Keratinocyte (primary cell): ENCODE data around the gene KXD1. TPM values are rescaled to one million over a fixed set of nuclear protein-coding genes. Genes with fewer than 3 reads are reported as not detected.

ENCODE experiments used
- DNase-seq: peaks from one replicate; pipeline ENCODE4 v3.0.0-alpha.2; 2011; ENCODE audit warnings: low read depth, missing footprints, low spot score
- FAIRE-seq: peaks from 2 replicates; lab custom pipeline; 2011; peaks lifted over from hg19 to GRCh38; lab: Jason Lieb, UNC
- H2AFZ ChIP-seq: 2 replicates; pipeline ENCODE4 v1.6.0; 2012; ENCODE audit warnings: low read length, control low read depth, inconsistent platforms; ENCODE audit not compliant: control insufficient read depth
- H3K27ac ChIP-seq: 2 replicates; pipeline ENCODE4 v1.5.1; 2011; ENCODE audit warnings: low read length; ENCODE audit not compliant: control insufficient read depth, insufficient read depth
- H3K27me3 ChIP-seq: 3 replicates; pipeline ENCODE4 v1.6.0; 2011; ENCODE audit warnings: low read length; ENCODE audit not compliant: control insufficient read depth, insufficient read depth; ENCODE audit errors: extremely low read depth
- H3K36me3 ChIP-seq, 2 experiments: 2 replicates in 1 of 2; 3 replicates in 1 of 2; pipeline ENCODE4 v1.5.1; 2011; ENCODE audit warnings: low read length in 2 of 2, mild to moderate bottlenecking in 1 of 2; ENCODE audit not compliant: control insufficient read depth in 2 of 2, insufficient read depth in 2 of 2; ENCODE audit errors: extremely low read depth in 1 of 2
- H3K4me1 ChIP-seq: 3 replicates; pipeline ENCODE4 v1.5.1; 2011; ENCODE audit warnings: low read length; ENCODE audit not compliant: control insufficient read depth, insufficient read depth; ENCODE audit errors: extremely low read depth
- H3K4me2 ChIP-seq: 3 replicates; pipeline ENCODE4 v1.6.0; 2011; ENCODE audit warnings: low read depth, low read length; ENCODE audit not compliant: control insufficient read depth, insufficient read depth; ENCODE audit errors: extremely low read depth
- H3K4me3 ChIP-seq, 3 experiments: fragments of 200-600 bp in 1 of 3; sonication (generic) in 1 of 3; 2 replicates in 2 of 3; 3 replicates in 1 of 3; pipeline ENCODE4 v1.5.1; 2011 to 2016; ENCODE audit warnings: low read length in 3 of 3, mild to moderate bottlenecking in 3 of 3, control low read depth in 2 of 3, inconsistent platforms in 1 of 3, low read depth in 1 of 3, mixed read lengths in 1 of 3, mixed run types in 1 of 3, moderate library complexity in 1 of 3; ENCODE audit not compliant: control insufficient read depth in 2 of 3, insufficient read depth in 2 of 3; ENCODE audit errors: extremely low read depth in 1 of 3
- H3K79me2 ChIP-seq: 2 replicates; pipeline ENCODE4 v1.6.0; 2012; ENCODE audit warnings: low read length; ENCODE audit not compliant: control insufficient read depth, insufficient read depth
- H3K9ac ChIP-seq: 3 replicates; pipeline ENCODE4 v1.6.0; 2011; ENCODE audit warnings: low read length; ENCODE audit not compliant: control insufficient read depth, insufficient read depth; ENCODE audit errors: extremely low read depth
- H3K9me1 ChIP-seq: 3 replicates; pipeline ENCODE4 v1.6.0; 2011; ENCODE audit warnings: low read length; ENCODE audit not compliant: control insufficient read depth, insufficient read depth; ENCODE audit errors: extremely low read depth
- H3K9me3 ChIP-seq: 2 replicates; pipeline ENCODE4 v1.5.1; 2012; ENCODE audit warnings: low read depth, low read length; ENCODE audit not compliant: control insufficient read depth
- H4K20me1 ChIP-seq: 3 replicates; pipeline ENCODE4 v1.6.0; 2011; ENCODE audit warnings: low read length; ENCODE audit not compliant: control insufficient read depth, insufficient read depth; ENCODE audit errors: extremely low read depth
- CTCF ChIP-seq, 3 experiments: IDR thresholded peaks in 1 of 3; conservative IDR thresholded peaks in 1 of 3; optimal IDR thresholded peaks in 1 of 3; 2 replicates in 2 of 3; 3 replicates in 1 of 3; pipeline versions ENCODE3 to v1.5.1; 2011; ENCODE audit warnings: low read length in 3 of 3, mild to moderate bottlenecking in 3 of 3, moderate library complexity in 2 of 3, control low read depth in 1 of 3, inconsistent platforms in 1 of 3; ENCODE audit not compliant: insufficient read depth in 2 of 3; ENCODE audit errors: extremely low read depth in 1 of 3
- EZH2 ChIP-seq: IDR thresholded peaks from one replicate; pipeline ENCODE4 v1.6.1; 2012; ENCODE audit warnings: inconsistent platforms, mild to moderate bottlenecking, low read length, moderate library complexity
- dilution Hi-C: fragments of 300-500 bp; cut with MboI; formaldehyde crosslinking; loops from one replicate; pipeline ENCODE4 v1.7.0; 2020; ENCODE audit warnings: low sequenced_read_pairs; ENCODE audit not compliant: extremely low pct_ligation_motif_present
- polyA plus RNA-seq, 5 experiments: library from polyadenylated mRNA; depleted of rRNA in 3 of 5; stranded (reverse) in 3 of 5; stranded (forward) in 1 of 5; unstranded in 1 of 5; fragments of >200 nt; gene quantifications; 1 replicate in 1 of 5; 2 replicates in 3 of 5; 3 replicates in 1 of 5; pipeline versions ENCODE4 v1.2.1 to v1.2.3, GENCODE V29; 2011 to 2012; ENCODE audit warnings: missing spikeins in 2 of 5, low read depth in 1 of 5, low replicate concordance in 1 of 5

The KXD1 gene
- polyA plus RNA-seq, 1 donor (not counting 4 experiments of a cell fraction or from before 2014, with no cell fraction given) = 94.6 TPM

- Histone ChIP-seq H3K9ac (no peak overlapping the region), H4K20me1 (peaks cover 58% of the 10 kb centered on the region)
- no peak for FAIRE-seq
Measured at GRCh38 chr19:18510216-18510615, 47.5 kb upstream of the KXD1 start.

GRCh38 chr19:18513868-18514267 lies 43.8 kb upstream of the KXD1 start:
- Histone ChIP-seq H3K4me2 (no peak overlapping the region), H3K4me3 (no peak overlapping the region), H3K9me3 (no peaks in the 10 kb centered on the region), H3K9me1 (peaks cover 10% of the 10 kb centered on the region), H3K36me3 (peaks cover 3 to 13% of the 10 kb centered on the region in 2 experiments), H3K79me2 (peaks cover 93% of the 10 kb centered on the region), H3K9ac (no peak overlapping the region), H3K27me3 (no peaks in the 10 kb centered on the region), H2AFZ (no peak overlapping the region), H3K4me1 (peaks cover 16% of the 10 kb centered on the region), H4K20me1 (peaks cover 37% of the 10 kb centered on the region), H3K27ac (no peak overlapping the region)
- no peak for TF ChIP-seq CTCF (optimal IDR thresholded peaks at IDR 0.05 in 1 of 3, IDR thresholded peaks at IDR 0.05 in 1 of 3, conservative IDR thresholded peaks at IDR 0.05 in 1 of 3; ENCODE audit: extremely low read depth in 1 of 3, insufficient read depth in 2 of 3, low read length in 3 of 3)
- no peak for TF ChIP-seq EZH2
- no peak for FAIRE-seq
- dilution Hi-C loops = no loop called here
- no peak for DNase-seq

More at GRCh38 chr19:18510216-18510615, 47.5 kb upstream of the KXD1 start:
- Histone ChIP-seq H2AFZ (no peak overlapping the region), H3K9me1 (peaks cover 19% of the 10 kb centered on the region), H3K4me3 (no peak overlapping the region), H3K27ac (no peak overlapping the region), H3K9me3 (no peaks in the 10 kb centered on the region), H3K36me3 (peaks cover 4 to 9% of the 10 kb centered on the region in 2 experiments), H3K4me2 (no peak overlapping the region), H3K79me2 (peaks cover 93% of the 10 kb centered on the region), H3K27me3 (no peaks in the 10 kb centered on the region), H3K4me1 (peaks cover 30% of the 10 kb centered on the region)
- no peak for DNase-seq
- TF ChIP-seq CTCF (optimal IDR thresholded peaks at IDR 0.05 in 1 of 3, IDR thresholded peaks at IDR 0.05 in 1 of 3, conservative IDR thresholded peaks at IDR 0.05 in 1 of 3; ENCODE audit: extremely low read depth in 1 of 3, insufficient read depth in 2 of 3, low read length in 3 of 3) (no peak), EZH2 (no peak)
- dilution Hi-C loops = no loop called here
